ENCODE data around the gene TFIP11. TPM values are rescaled to one million over a fixed set of nuclear protein-coding genes. Genes with fewer than 3 reads are reported as not detected.

Gene TFIP11
- total RNA-seq, 1 experiment from 2014 or later, result 29.8 TPM

- intact Hi-C loops (cut with micrococcal nuclease; ENCODE audit: unreplicated experiment), result no loop called here
- no peak for TF ChIP-seq CTCF (IDR thresholded peaks at IDR 0.05)
- TF ChIP-seq POLR2AphosphoS5 (IDR thresholded peaks at IDR 0.05; ENCODE audit: low read depth, low read length), result no peak
- no peak for TF ChIP-seq SIN3A (IDR thresholded peaks at IDR 0.05; ENCODE audit: borderline replicate concordance, insufficient read depth, low read depth, low read length)
- no peak for TF ChIP-seq REST (IDR thresholded peaks at IDR 0.05; ENCODE audit: insufficient read depth in 1 of 2, low read depth in 2 of 2, low read length in 1 of 2)
- TF ChIP-seq TCF7L2 (IDR thresholded peaks at IDR 0.05; ENCODE audit: low read depth, low read length), result no peak
These were observed 23.3 kb upstream of the TFIP11 start for GRCh38 chr22:26535603-26535908.

GRCh38 chr22:26534874-26535602, 22.8 kb upstream of the TFIP11 start:
- ChIA-PET POLR2A (no interaction called here), CTCF (no interaction called here)
- ATAC-seq (no peak), DNase-seq (ENCODE audit: low read depth, low spot score) (no peak)
- in situ Hi-C loops (cut with HindIII; ENCODE audit: low pct_unique_long_range_greater_than_20kb, low sequenced_read_pairs) (no loop called here), intact Hi-C loops (cut with micrococcal nuclease; ENCODE audit: unreplicated experiment) (no loop called here)
- no peak overlapping the region for H3K27ac ChIP-seq (ENCODE audit: low read length)
- no peak for TF ChIP-seq TCF7L2 (IDR thresholded peaks at IDR 0.05; ENCODE audit: low read depth, low read length)
- no peak for TF ChIP-seq CTCF (IDR thresholded peaks at IDR 0.05)
- TF ChIP-seq REST (IDR thresholded peaks at IDR 0.05; ENCODE audit: insufficient read depth in 1 of 2, low read depth in 2 of 2, low read length in 1 of 2), result no peak
- no peaks in the 10 kb centered on the region for H3K36me3 ChIP-seq (ENCODE audit: control insufficient read depth, insufficient read depth, low read length)
- no peaks in the 10 kb centered on the region for H3K4me1 ChIP-seq (ENCODE audit: control insufficient read depth, insufficient read depth, low read length)
- H3K4me3 ChIP-seq (ENCODE audit: low read depth in 2 of 2, low read length in 2 of 2), result no peak overlapping the region
- H3K9me3 ChIP-seq (ENCODE audit: control insufficient read depth, insufficient read depth, low read depth, low read length), result no peaks in the 10 kb centered on the region
- BruUV-seq (replicated peaks), result no TSS peak
- H3K27me3 ChIP-seq (ENCODE audit: control insufficient read depth, insufficient read depth, low read length), result no peaks in the 10 kb centered on the region

More at GRCh38 chr22:26535603-26535908, 23.3 kb upstream of the TFIP11 start:
- Histone ChIP-seq H3K4me3 (ENCODE audit: low read depth in 2 of 2, low read length in 2 of 2) (no peak overlapping the region), H3K9me3 (ENCODE audit: control insufficient read depth, insufficient read depth, low read depth, low read length) (no peaks in the 10 kb centered on the region), H3K4me1 (ENCODE audit: control insufficient read depth, insufficient read depth, low read length) (no peaks in the 10 kb centered on the region), H3K27ac (ENCODE audit: low read length) (no peak overlapping the region), H3K36me3 (ENCODE audit: control insufficient read depth, insufficient read depth, low read length) (no peaks in the 10 kb centered on the region), H3K27me3 (ENCODE audit: control insufficient read depth, insufficient read depth, low read length) (no peaks in the 10 kb centered on the region)
- no peak for ATAC-seq
- ChIA-PET POLR2A (no interaction called here), CTCF (no interaction called here)
- in situ Hi-C loops (cut with HindIII; ENCODE audit: low pct_unique_long_range_greater_than_20kb, low sequenced_read_pairs), result no loop called here
- no TSS peak for BruUV-seq (replicated peaks)
- DNase-seq (ENCODE audit: low read depth, low spot score), result no peak
